Globus pallidus (tissue), 1 donor: ENCODE results near the gene ITSN1.
"Not testable (repeated sequence)": the region's sequence is repeated elsewhere in the genome, so short reads cannot be mapped to it uniquely, and the experiment has no call there.

ENCODE experiments used
- DNase-seq: peaks from one replicate; pipeline ENCODE4 v3.0.0-alpha.2; 2015; ENCODE audit warnings: low spot score

The ITSN1 gene

GRCh38 chr21:33771976-33772375 lies 129.7 kb downstream of the ITSN1 start:
- DNase-seq = no peak

DNA sequence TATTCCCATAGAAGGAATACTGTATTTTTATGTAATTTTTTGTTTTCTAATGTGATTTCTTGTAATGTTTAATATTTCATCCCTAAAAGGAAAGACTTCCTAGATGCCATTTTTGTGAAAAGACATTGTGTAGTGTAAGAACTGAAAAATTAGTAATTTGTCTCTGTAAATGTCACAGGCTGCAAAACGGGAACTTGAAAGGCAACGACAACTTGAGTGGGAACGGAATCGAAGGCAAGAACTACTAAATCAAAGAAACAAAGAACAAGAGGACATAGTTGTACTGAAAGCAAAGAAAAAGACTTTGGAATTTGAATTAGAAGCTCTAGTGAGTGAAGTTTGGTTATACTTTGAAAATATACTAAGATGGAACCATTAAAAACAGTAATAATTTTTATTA lies 132.2 kb downstream of the ITSN1 start:
- DNase-seq = no peak

DNA sequence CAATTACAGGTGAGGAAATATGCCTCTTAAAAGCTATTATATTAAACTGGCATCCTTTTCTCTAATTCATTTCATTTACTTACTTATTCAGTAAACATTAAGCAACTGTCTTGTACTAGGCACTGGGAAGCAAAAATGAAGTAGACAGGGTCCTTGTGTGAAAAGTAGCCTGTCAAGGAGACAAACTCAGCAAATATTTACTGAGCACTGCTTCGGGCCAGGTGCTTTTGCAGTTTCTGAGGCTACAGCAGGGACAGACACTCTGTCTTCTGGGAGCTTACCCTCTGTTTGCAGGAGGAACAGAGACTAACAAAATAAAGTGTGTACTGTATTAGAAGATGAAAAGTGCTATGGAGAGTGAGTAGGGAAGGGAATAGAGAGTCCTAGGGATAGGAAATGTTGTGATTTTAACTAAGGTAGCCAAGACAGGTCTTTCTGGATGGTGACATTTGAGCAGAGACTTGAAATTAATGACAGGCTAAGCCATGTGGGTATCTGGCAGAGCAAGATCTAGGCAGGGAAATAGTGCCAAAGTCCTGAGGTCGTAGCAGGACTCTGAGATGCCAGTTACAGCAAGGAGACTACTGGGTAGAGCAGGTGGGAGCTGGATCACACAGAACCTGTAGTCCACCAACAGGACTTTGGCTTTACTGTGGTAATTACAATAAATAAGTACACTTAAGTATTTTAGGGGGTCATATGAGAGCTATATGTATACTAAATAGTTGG lies 133.0 kb downstream of the ITSN1 start:
- no peak for DNase-seq

DNA sequence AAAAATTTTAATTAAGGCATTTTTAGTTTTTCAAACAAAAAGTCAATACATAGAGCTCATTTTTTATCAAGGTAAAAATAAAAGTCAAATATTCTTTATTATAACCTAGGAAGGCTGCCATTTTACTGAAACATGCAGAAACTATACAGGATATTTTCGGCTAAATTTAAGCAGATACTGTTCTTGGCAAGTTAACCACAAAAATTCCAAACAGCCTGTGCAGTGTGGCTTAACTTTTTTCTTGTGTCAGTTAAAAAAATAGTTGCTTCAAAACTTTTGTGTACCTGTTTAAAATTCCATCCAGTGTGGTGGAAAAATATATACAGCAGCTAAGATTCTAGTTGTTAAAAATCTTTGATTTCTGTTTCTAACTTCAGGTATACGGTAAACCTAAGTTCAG lies 138.3 kb downstream of the ITSN1 start:
- DNase-seq = no peak

DNA sequence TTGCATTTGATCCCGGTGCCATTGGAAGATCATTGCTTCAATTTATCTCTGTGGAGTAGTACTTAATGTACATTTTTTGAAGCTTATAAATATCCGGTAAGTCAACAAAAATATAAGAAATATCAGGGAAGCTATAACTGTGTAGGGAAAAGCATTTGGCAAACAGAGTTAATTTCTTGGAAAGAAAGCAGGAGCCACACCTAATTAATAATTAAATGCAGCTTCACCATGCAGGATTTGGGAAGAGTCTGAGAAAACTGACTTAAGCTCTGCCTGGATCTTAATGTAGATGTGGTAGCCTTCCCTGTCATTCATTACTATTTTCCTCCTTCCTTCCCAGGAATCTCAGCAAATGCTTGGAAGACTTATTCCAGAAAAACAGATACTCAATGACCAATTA lies 138.8 kb downstream of the ITSN1 start:
- no peak for DNase-seq

GRCh38 chr21:33783187-33783979 lies 141.1 kb downstream of the ITSN1 start:
- no peak for DNase-seq

DNA sequence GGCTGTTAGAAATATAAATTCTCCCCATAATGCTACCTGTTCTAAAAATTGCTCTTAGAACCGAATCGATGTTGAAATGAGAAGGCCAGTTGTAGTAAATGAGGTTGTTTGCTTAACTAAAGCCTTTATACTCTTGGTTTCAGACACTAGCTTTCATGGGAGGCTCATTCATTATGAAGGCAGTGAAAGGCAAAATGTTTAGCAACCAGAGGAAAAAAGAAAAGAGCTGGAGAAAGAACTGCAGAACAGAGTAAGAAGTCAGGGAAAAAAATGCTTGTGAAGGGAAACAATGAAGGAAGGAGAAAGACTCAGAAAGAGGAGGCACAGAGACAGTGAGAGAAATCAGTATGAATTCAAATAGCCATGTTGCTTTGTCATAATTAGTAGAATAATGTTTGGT lies 145.1 kb downstream of the ITSN1 start:
- no peak for DNase-seq

DNA sequence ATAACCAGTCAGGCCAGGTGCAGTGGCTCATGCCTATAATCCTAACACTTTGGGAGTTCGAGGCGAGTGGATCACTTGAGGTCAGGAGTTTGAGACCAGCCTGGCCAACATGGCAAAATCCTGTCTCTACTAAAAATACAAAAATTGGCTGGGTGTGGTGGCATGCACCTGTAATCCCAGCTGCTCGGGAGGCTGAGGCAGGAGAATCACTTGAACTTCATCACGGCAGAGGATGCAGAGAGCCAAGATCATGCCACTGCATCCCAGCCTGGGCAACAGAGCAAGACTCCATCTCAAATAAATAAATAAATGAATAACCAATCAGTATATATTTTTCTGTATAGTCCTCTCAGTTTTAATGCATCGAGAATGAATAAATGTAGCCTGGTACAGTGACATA lies 146.1 kb downstream of the ITSN1 start:
- DNase-seq = not testable (repeated sequence)

DNA sequence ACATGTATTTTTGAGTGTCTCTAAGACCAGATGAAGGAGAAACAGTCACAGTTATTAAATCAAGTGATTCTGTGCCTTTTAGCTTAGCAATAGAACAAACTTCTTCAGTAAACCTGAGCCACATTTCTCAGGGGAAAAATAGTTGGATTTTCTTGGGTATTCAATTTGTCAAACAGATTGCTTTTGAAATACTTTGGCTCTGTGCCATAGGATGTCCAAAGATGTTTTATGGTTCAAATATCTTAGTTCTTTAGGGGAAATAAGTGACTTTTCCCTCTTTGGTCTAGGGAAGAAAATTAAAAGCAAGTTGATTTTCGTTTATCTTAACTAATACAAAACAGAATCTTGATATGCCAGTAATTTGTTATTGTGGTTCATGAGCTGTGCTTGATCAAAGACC lies 147.4 kb downstream of the ITSN1 start:
- DNase-seq = no peak

GRCh38 chr21:33791073-33791472 lies 148.8 kb downstream of the ITSN1 start:
- no peak for DNase-seq

- DNase-seq = no peak
These were observed 152.3 kb downstream of the ITSN1 start for GRCh38 chr21:33794596-33794995.

GRCh38 chr21:33797565-33797964 lies 155.3 kb downstream of the ITSN1 start:
- no peak for DNase-seq

- no peak for DNase-seq
These were observed 157.2 kb downstream of the ITSN1 start for GRCh38 chr21:33799378-33800090.

- no peak for DNase-seq
These were observed 158.6 kb downstream of the ITSN1 start for GRCh38 chr21:33800753-33801423.

DNA sequence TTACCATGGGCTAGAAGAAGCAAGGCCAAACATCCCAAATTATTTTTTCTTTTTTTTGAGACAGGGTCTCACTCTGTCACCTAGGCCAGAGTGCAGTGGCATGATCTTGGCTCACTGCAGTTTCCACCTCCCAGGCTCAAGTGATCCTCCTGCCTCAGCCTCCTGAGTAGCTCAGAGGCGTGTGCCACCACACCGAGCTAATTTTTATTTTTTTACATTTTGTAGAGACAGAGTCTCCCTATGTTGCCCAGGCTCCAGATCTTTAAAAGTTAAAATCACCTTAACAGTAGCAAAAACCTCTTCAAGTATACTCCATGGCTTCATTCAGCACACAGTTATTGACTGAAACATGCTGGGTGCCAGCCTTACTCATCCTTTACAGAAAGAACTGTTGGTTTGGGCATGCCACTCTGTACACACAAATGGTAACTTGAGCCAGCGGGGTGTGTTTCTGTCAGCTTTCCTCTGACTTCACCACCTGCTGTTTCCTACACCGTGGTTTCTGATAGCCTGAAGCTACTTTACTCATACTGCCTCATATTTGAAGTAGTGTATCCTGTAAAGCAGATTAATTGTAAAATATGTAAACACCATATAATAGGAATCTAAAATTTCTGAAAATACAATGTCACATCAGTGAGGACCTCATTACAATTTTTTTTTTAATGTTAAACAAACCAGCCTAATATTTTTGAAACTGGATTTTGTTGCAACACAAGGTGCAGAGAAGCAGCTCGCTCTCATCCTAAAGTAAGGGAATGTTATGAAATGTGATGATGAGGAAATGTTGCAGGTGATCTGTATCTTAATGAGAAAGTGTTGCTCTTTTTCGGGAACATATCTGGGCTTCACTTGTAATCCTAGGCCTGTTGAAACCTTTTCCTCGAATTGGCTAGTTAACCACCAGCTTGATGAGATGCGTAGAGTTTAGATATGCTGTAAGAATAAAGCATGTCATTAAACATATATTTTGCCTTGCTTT lies 159.4 kb downstream of the ITSN1 start:
- no peak for DNase-seq

DNA sequence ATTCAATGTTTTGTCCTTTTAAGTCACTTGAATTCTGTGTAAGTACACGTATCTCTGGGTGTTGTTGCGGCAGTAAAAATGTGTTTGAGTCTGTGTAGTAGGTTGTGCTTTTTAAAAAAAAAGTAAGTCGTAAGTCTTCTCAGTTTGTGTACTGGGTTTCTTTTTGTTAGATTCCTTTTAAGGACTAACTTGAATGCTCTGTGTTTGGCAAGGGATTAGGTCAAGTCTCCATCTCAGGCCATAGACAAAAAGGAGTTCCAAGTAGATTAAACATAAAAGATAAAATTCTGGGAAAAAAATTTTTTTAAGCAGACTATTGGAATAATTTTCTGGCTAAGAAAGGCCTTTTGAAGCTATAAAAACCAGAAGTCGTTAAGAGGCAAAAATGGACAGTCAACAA lies 160.2 kb downstream of the ITSN1 start:
- no peak for DNase-seq

GRCh38 chr21:33808715-33809367 lies 166.5 kb downstream of the ITSN1 start:
- no peak for DNase-seq

DNA sequence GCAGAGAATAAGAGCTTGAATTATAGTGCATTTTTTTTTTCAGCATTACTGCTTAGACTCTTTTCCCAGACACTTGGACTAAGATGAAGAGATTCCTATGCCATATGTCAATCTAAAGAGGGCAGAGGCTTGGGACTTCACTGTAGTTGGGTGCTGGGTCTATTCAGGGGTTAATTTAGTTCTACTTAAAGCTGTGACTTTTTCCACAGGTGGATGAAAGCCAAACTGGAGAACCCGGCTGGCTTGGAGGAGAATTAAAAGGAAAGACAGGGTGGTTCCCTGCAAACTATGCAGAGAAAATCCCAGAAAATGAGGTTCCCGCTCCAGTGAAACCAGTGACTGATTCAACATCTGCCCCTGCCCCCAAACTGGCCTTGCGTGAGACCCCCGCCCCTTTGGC lies 168.5 kb downstream of the ITSN1 start:
- DNase-seq = no peak

DNA sequence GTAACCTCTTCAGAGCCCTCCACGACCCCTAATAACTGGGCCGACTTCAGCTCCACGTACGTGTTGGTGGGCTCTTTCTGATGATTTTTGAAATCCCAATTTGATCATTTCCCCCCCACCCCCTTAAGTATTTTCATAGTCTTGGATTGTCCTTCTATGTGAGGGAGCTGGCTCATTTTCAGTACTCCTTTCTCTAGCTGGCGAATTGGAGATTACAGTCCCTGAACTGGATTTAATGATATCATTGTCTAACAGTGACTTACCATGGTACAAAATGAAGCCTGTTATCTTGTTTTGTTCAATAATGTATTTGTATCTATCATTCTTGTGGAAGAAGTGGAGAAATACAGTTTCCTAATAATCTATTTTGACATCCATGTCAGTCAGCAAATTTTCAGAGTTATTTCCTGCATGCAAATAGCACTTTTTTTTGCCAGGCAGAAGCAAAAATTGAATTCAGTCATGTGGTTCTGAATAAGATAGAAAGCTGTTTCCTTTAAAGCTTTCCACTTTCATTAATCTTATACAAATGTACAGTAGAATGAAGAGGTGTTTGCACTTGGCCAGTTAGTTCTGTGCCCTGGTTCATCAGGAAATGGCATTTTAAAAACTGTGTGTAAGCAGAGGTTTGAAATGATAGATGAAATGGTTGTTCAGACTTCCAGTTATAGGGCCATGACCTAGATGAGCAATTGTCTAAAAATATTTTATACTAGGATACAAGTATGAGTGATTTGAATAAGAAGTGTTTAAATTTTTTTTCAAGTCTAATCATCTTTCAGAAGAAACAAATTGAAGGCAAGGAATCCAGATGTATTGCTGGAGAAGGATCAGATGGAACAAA lies 169.1 kb downstream of the ITSN1 start:
- DNase-seq = no peak
